Pancreas (tissue), 10 donors: ENCODE data around the gene APOBEC2. TPM values are rescaled to one million over a fixed set of nuclear protein-coding genes. Genes with fewer than 3 reads are reported as not detected.
A peak's percentile ranks its signal among the peaks of the same experiment; 100 is the strongest.

Source experiments
- ATAC-seq, 4 donors: fragments of 200-7000 bp; cut with Tn5 transposase; one replicate each; pipeline versions ENCODE4 v1.8.0 to v1.9.1; 2020; ENCODE audit warnings: mild to moderate bottlenecking in 4 of 4, moderate library complexity in 4 of 4
- DNase-seq, 6 donors: peaks; one replicate each; pipeline ENCODE4 v3.0.0-alpha.2; 2020
- FAIRE-seq: peaks from 2 replicates; lab custom pipeline; 2012; peaks lifted over from hg19 to GRCh38; lab: Jason Lieb, UNC
- H3K27ac ChIP-seq, 4 donors: fragments of 200-600 bp; sonication (generic); 1 replicate in 3 of 4; 2 replicates in 1 of 4; pipeline versions ENCODE4 v1.5.0 to v1.8.0; 2020
- H3K27me3 ChIP-seq, 4 donors: fragments of 200-600 bp; one replicate each; pipeline ENCODE4 v1.8.0; 2021
- H3K36me3 ChIP-seq, 3 donors: fragments of 200-600 bp; sonication (generic) in 1 of 3; one replicate each; pipeline versions ENCODE4 v1.5.0 to v1.8.0; 2020 to 2021
- H3K4me1 ChIP-seq, 3 donors: fragments of 200-600 bp; one replicate each; pipeline ENCODE4 v1.8.0; 2021
- H3K4me3 ChIP-seq, 4 donors: fragments of 200-600 bp; sonication (generic) in 2 of 4; one replicate each; pipeline versions ENCODE4 v1.5.0 to v1.8.0; 2020 to 2021
- H3K9me3 ChIP-seq, 4 donors: fragments of 200-600 bp; one replicate each; pipeline ENCODE4 v1.8.0; 2021
- CTCF ChIP-seq, 4 donors: fragments of 200-600 bp; sonication (generic) in 3 of 4; IDR thresholded peaks; one replicate each; pipeline versions ENCODE4 v1.5.0 to v1.8.0; 2021; ENCODE audit warnings: antibody characterized with exemption in 4 of 4
- WGBS, 2 donors: extraction: QIAGEN DNeasy Blood & Tissue Kit; methylation state at CpG; one replicate each; pipeline ENCODE4 v1.1.7; 2013; 5-methylcytosine and 5-hydroxymethylcytosine counted together
- intact Hi-C, 3 donors: fragments of 100-400 bp; cut with DNase I; formaldehyde crosslinking; loops; one replicate each; pipeline versions ENCODE4 v1.11.1 to v1.14.2; 2022
- polyA plus RNA-seq, 2 donors: library from polyadenylated mRNA; stranded (reverse); fragments of 200-250 nt; gene quantifications; one replicate each; pipeline ENCODE4 v1.2.3, GENCODE V29; 2013
- total RNA-seq, 6 donors: library from RNA; stranded (reverse); fragmentation: NEBNext Ultra II Directional in 4 of 6; extraction: Animal tissue kit (Norgen Biotek cat#: 25700) in 4 of 6; gene quantifications; one replicate each; pipeline versions ENCODE4 v1.2.1 to v1.2.4, GENCODE V29; 2021 to 2023
- donor health status: healthy with polysubstance abuse.
- donor health status: DM: no; HTN: no; CAD: no; lungs with moderate emphysema.
- donor health status: DM: no; HTN: no; CAD: no.
- donor health status: control.
- donor health status: control.
- donor health status: Bipolar disorder and iron deficiency.
- donor health status: DM: yes; HTN: yes; CAD: no.
- donor health status: DM: no; HTN: no; CAD: no.
- donor health status: DM: no; HTN: no; CAD: no.
- donor health status: DM: yes; HTN: yes; CAD: no.

The APOBEC2 gene
- total and polyA plus RNA-seq, 8 donors = 2.7 to 29.6 (median 8.6) TPM

- WGBS, 2 donors = 84 to 92% methylated on average over 3 of the region's 3 CpGs
- H3K4me1 ChIP-seq = peaks cover 18 to 41% (median 34%) of the 10 kb centered on the region in 3 donors
These were observed 1.5 kb downstream of the APOBEC2 start for GRCh38 chr6:41054511-41054910.

DNA sequence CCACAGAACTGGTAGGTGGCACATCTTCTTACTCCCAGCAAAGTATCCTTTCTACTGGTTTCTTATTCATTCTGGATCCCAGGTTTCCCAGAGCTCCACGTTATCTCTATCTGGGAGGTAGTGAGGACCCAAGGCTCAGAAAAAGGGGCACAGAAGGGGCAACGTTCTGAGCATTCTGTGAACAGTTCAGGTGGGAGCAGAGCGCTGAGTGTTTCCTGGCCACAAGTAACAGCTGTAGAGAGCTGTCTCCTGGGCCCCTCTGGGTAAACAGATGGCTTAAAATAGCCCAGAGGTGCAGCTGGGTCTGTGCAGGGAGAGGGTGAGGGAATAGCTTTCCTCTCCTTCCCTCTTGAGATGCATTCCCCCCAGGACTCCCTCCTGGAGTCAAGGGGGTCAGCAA lies 2.1 kb downstream of the APOBEC2 start:
- no peaks in the 10 kb centered on the region for H3K36me3 ChIP-seq
- peak overlapping the region in 1 of 4 donors; percentile 28 for H3K27ac ChIP-seq
- 41 to 45% methylated on average over 3 of the region's 3 CpGs for WGBS, 2 donors
- H3K27me3 ChIP-seq = no peaks in the 10 kb centered on the region
- peak in 2 of 4 donors; percentile 37 to 66 for ATAC-seq
- H3K4me3 ChIP-seq = no peak overlapping the region
- no peaks in the 10 kb centered on the region for H3K9me3 ChIP-seq
- no peak for FAIRE-seq
- peaks cover 18 to 41% (median 34%) of the 10 kb centered on the region in 3 donors for H3K4me1 ChIP-seq
- no peak for DNase-seq
- intact Hi-C loops = no loop called here
- TF ChIP-seq CTCF (IDR thresholded peaks at IDR 0.05) = no peak

More at GRCh38 chr6:41054511-41054910, 1.5 kb downstream of the APOBEC2 start:
- Histone ChIP-seq H3K27me3 (no peaks in the 10 kb centered on the region), H3K9me3 (no peaks in the 10 kb centered on the region), H3K4me3 (no peak overlapping the region), H3K27ac (peak overlapping the region in 2 of 4 donors; percentile 28 to 77), H3K36me3 (no peaks in the 10 kb centered on the region)
- no peak for TF ChIP-seq CTCF (IDR thresholded peaks at IDR 0.05)
- intact Hi-C loops = no loop called here
- no peak for DNase-seq
- ATAC-seq = no peak
- FAIRE-seq = no peak

DNA sequence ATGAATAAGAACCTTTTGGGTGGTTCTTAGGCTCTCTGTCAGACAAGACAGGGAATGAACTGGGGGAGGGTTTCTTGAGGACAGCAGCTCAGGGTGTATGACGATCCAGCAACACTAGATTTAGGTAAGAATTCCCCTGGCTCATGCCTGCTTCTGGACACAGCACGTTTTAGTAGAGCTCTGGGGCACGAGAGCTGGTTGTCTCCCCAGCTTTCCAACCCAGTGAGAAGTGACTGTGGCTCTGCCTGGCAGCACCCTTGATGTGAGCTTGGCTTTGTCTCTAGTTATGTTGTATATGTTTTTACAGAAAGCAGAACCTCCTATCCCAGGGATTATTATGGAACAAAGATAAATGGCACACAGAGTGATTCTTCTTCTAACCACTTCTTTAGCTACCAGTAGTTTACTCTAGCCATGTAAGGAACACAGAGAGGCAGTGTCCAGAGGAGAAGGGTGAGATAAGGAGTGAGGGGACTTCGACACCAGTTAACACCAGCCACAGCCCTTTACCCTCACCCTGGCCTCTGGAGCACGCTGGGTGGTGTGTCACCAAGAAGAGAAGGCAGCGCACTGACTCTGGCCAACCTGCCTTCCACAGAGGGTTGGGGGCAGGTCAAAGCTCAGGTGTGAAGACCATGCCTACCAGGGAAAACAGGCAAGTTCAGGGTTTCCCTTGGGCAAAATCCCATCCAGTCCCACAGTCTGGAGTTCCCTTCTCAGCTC lies 3.9 kb downstream of the APOBEC2 start:
- no peaks in the 10 kb centered on the region for H3K27me3 ChIP-seq
- DNase-seq (no peak), FAIRE-seq (no peak), ATAC-seq (no peak)
- H3K4me3 ChIP-seq = no peak overlapping the region
- TF ChIP-seq CTCF (IDR thresholded peaks at IDR 0.05) = no peak
- no peaks in the 10 kb centered on the region for H3K9me3 ChIP-seq
- H3K27ac ChIP-seq = peak overlapping the region in 3 of 4 donors; percentile 16 to 68 (median 56)
- WGBS, 2 donors = 73 to 78% methylated on average over 6 of the region's 6 CpGs
- H3K4me1 ChIP-seq = peaks cover 32 to 46% (median 45%) of the 10 kb centered on the region in 3 donors
- intact Hi-C loops = no loop called here
- H3K36me3 ChIP-seq = no peaks in the 10 kb centered on the region

DNA sequence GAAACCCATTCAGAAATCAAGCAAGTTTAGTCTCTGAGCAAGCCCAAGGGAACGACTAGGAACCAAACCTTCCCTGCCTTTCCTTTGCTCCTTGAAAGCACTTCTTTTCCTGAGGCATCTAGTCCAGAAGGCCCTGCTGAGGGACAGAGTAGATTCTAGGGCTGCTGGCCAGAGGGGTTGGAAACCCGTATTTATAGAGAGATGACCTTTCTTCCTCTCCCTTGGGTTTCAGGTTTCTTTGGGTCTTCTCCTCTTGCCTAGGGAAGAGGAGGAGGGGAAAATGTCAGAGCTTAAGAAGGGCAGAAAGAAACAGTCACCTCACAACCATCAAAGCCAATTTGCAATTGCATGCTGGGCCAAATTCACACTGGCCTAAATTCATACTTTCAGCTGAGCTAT lies 5.8 kb downstream of the APOBEC2 start:
- no peak for TF ChIP-seq CTCF (IDR thresholded peaks at IDR 0.05)
- 55 to 61% methylated on average over 2 of the region's 2 CpGs for WGBS, 2 donors
- H3K27ac ChIP-seq = peak overlapping the region in 2 of 4 donors; percentile 39 to 64

GRCh38 chr6:41059556-41059955 lies 6.6 kb downstream of the APOBEC2 start:
- 92 to 95% methylated on average over 1 of the region's 1 CpG for WGBS, 2 donors
- TF ChIP-seq CTCF (IDR thresholded peaks at IDR 0.05) = no peak
- Histone ChIP-seq H3K36me3 (no peaks in the 10 kb centered on the region), H3K27ac (no peak overlapping the region), H3K4me1 (peaks cover 38 to 49% (median 45%) of the 10 kb centered on the region in 3 donors), H3K4me3 (no peak overlapping the region), H3K9me3 (no peaks in the 10 kb centered on the region), H3K27me3 (no peaks in the 10 kb centered on the region)
- no peak for FAIRE-seq
- ATAC-seq = no peak
- intact Hi-C loops = no loop called here
- DNase-seq = no peak

More for the DNA sequence above, 5.8 kb downstream of the APOBEC2 start:
- ATAC-seq = no peak
- DNase-seq = no peak
- Histone ChIP-seq H3K36me3 (no peaks in the 10 kb centered on the region), H3K27me3 (no peaks in the 10 kb centered on the region), H3K4me1 (peaks cover 33 to 46% (median 45%) of the 10 kb centered on the region in 3 donors), H3K9me3 (no peaks in the 10 kb centered on the region), H3K4me3 (no peak overlapping the region)
- FAIRE-seq = no peak
- intact Hi-C loops = no loop called here
